Endometrium (tissue), 2 donors: Measurements from ENCODE around the gene PPP1R3E.
A peak's percentile ranks its signal among the peaks of the same experiment; 100 is the strongest.

Source experiments
- FAIRE-seq: peaks from 2 replicates; lab custom pipeline; 2012; peaks lifted over from hg19 to GRCh38; lab: Jason Lieb, UNC
- donor health status: control.
- donor health status: control.

The PPP1R3E gene

DNA sequence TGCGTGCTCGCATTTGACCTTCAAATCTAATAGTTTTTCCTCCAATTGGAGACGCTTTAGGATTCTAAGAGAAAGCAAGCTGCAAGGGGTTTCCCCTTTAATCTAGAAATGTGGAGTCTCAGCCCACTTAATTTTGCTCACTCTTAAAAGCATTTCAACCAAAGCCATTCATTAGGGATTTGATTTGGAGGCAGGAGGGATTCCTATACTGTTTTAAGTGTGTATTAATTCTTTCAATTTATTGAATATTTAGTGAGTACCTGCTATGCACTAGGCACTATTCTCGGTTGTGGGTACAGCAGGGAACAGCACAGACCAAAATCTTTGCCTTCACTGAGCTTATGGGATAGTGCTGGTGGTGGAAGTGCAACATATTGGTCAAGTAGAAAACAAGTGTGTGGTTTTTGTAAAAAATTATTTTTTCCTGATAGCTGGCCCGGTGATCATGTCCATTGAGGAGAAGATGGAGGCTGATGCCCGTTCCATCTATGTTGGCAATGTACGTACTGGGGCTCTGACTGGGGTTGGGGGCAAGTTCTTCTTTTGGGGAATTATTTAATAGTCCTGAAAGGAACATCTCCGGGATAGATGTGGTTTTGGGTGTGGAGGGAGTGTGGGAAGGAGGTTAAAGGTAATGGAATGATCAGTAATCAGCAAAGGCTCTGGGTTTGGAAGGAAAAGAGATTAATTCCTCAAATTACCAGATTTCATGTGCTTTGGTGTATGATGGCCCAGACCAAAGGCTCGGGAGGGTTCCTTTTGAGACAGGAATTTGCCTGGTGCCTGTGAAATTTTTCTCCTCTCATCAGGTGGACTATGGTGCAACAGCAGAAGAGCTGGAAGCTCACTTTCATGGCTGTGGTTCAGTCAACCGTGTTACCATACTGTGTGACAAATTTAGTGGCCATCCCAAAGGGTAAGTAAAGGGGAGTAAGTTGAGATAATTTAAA lies 20.2 kb upstream of the PPP1R3E start:
- no peak for FAIRE-seq

DNA sequence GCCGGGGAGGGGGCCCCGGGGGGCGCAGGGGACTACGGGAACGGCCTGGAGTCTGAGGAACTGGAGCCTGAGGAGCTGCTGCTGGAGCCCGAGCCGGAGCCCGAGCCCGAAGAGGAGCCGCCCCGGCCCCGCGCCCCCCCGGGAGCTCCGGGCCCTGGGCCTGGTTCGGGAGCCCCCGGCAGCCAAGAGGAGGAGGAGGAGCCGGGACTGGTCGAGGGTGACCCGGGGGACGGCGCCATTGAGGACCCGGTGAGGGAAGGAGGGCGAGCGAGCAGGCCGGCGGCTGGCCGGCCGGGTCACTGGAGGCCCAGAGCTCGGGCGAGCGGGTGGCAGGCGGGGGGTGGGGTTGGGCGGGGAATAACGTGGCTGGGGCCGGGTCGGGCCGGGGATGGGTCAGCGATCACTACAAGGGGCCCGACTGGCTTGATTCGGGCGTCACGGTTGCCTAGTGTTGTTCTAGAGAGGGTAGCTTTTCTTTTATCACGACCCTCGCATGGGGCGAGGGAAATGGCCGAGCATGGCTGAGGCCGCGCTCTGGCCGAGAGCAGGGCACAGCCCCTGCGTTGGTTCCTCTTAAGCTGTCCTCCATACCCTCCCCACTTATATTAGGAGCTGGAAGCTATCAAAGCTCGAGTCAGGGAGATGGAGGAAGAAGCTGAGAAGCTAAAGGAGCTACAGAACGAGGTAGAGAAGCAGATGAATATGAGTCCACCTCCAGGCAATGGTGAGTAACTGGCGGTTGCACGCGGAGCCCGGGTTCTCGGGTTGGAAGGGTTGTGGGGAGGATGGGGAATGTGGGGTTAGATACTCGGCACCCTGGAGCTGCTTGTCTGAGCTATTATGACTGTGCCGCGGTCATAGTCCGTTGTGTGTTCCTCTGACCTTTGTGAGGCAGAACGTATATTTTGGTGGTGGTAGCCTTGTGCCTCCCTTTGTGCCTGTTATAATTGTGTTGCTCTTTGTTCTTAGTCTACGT lies 19.2 kb upstream of the PPP1R3E start:
- no peak for FAIRE-seq

DNA sequence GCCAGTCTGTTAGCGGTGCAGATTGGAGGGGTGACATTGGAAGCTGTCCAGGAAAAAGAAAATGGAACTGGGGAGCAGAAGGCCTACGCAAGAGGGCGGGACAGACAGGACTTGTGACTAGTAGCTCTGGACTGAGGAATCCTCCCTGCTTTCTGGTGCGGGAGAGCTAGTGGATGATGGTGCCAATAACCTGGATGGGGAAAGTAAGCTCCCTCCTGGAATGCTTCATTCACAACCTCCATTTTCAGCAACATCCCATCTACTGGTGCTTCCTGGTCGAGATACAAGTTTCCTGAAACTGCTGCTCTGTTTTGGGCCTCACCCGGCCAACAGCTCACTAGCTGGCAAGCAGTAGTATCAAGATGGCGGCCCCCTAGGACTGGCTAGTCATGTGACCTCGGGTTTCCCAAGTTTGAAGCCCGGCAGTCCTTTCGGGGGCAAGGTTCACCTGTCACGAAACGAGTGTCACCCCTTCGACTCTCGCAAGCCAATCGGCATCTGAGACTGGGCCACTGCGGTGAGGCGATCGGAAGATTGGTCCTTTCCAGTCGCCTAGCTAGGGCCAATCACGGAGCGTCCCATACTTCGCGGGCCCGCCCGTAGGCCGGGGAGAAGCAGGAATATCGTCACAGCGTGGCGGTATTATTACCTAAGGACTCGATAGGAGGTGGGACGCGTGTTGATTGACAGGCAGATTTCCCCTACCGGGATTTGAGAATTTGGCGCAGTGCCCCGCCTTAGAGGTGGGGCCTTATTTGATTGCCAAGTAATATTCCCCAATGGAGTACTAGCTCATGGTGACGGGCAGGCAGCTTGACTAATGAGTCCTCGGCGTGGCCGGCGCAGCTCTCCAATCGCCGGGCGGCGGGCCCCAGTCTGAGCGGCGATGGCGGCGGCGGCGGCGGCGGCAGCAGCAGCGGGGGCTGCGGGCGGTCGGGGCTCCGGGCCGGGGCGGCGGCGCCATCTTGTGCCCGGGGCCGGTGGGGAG lies 18.2 kb upstream of the PPP1R3E start, which contains the start of gene PABPN1:
Gene PABPN1, plus strand, starts transcription at position 874 of the 988 bp plus-strand sequence. Its CDS starts 13 bp downstream, at position 887.
- FAIRE-seq: peak; percentile 98

DNA sequence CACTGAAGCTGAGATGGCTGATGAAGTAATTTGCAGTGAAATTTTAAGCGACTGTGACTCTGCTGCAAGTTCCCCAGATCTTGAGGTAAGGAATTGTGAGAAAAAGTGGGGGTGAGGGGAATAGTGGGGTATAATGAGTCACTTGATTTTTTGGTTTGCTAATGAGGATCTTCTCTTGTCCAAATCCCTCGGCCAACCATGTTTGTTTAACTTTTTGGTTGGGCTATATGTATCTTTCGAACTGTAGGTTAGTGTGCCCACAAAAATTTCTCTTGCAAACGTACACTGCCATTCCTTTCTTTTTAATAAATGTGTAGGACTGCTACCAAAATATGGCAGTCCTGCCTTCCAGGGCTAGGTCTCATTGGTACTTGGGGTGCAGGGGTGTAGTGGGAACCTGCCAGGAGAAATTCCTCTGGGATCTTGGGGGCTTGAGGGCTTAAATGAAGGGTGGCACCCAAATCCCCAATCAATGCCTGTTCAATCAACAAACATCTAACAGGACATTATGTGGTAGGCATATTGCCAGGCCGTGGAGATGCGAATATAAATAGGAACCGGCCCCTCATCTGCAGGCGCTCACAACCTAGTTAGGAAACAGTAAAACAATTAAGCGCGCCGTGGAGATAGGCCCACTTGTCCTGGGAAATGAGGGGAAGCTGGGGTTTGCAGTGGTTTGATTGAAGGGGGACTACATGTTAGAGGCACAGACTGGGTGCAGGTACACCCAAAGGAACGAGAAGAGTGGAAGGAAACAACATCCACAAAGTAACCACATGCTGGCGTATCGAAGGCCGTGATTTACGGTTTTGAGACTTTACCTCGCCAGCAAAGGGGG lies 17.3 kb upstream of the PPP1R3E start:
- FAIRE-seq: no peak

DNA sequence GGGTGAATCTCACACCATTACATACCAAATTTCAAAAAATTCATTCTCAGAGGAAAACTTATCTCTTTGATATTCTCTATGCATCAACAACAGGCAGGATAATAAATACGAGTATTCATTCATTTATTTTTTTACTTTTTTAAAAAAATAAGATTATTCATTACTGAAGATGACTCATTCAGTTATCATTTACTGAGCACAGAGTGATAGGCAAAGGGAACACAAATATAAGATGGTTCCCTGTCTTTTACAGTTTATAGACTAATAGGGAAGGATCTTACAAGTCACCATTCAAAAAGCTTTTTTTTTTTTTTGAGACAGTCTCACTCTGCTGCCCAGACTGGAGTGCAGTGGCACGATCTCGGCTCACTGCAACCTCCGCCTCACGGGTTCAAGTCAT lies 13.6 kb upstream of the PPP1R3E start:
- no peak for FAIRE-seq

DNA sequence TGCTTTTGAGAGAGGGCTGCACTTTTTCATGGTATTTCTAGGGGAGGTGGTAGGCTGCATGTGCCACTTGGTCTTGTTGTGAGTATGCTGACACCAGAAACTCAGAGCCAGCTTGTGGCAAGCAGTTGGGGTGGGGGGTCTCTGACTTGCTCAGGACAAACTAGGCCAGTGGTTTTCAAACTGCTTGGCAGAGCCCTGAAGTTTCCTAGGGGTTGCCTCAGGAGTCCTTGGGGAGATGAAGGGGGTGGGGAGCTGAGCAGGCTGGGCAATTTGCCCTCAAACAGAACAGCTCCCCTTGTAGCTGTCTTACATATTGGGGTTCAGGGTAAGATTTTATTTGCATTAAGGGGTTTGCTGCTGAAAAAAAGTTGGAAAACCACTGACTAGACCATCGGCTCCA lies 7.9 kb upstream of the PPP1R3E start:
- FAIRE-seq: no peak

DNA sequence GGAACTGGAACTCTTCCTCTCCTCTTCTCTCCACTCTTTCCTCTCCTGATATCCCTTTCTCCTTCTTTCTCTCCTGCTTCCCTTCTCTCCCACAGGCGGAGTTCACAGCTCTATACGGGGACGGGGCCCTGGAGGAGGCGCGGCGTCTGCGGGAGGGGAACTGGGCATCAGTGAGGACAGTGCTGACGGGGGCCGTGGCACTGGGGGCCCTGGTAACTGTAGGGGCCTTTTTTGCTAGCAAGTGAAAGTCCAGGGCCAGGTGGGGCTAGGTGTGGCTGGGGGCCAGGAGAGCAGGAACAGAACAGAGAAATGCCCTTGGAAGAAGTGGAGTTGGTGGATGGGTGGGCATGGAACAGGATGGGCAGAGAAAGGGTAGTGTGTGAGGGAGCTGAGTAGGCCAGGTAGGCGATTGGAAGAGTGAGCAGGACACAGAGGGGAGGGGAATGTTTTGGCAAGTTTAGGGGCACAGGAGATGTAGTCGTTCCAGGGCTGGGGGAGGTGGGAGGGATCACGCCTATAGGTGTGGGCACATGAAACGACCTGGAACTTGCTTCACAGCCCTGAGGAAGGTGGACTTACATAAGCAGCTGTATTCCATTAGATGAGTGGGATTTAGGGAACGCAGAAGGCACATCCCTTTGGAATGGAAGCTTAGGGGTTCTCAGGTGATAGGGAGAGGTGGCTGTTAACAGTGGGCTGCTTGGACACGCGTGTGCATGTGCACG lies 6.2 kb upstream of the PPP1R3E start:
- FAIRE-seq: no peak

DNA sequence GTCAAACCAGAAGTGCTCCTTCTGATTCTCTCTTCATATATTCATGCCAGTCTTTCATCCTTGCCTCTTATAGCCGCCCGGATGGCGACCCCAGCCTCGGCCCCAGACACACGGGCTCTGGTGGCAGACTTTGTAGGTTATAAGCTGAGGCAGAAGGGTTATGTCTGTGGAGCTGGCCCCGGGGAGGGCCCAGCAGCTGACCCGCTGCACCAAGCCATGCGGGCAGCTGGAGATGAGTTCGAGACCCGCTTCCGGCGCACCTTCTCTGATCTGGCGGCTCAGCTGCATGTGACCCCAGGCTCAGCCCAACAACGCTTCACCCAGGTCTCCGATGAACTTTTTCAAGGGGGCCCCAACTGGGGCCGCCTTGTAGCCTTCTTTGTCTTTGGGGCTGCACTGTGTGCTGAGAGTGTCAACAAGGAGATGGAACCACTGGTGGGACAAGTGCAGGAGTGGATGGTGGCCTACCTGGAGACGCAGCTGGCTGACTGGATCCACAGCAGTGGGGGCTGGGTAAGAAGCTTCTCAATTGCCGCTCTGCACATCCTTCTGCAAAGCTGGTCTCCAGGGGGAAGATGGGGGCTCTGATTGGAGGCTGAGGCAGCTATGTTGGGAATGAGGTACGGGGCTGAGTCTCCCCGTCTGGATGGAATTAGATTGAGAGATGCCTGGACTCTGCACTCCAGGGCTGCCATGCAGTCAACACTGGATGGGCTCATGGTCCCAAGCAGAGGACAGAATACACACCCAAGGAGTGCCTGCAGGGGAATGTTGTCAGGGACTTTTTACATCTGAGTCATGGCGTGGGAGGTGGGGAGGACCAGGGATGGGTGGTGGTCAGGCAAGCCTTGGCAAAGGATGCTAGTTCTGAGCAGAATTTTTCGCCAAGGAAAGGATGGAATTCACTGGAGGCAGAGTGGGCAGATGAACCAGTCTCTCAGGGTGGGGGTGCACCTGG lies 5.3 kb upstream of the PPP1R3E start:
- no peak for FAIRE-seq

DNA sequence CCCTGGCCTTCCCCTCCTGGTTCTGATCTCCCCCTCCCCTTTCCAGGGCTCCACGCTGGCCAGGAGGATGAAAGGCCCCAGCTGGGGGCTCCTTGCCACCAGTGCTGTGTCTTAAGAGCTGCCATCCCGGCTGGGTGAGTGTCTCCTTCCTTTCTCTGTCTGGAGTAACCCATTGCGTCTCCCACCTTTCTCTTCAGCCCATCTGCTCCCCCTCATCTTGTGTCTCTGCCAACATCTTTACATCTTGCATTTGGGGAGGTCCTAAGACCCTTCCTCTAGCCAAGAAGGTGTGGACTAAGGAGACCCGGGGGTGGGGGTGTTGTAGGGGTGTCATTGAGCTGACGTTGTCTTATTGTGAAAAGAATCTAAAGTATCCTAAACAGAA lies 4.5 kb upstream of the PPP1R3E start:
- FAIRE-seq: no peak

DNA sequence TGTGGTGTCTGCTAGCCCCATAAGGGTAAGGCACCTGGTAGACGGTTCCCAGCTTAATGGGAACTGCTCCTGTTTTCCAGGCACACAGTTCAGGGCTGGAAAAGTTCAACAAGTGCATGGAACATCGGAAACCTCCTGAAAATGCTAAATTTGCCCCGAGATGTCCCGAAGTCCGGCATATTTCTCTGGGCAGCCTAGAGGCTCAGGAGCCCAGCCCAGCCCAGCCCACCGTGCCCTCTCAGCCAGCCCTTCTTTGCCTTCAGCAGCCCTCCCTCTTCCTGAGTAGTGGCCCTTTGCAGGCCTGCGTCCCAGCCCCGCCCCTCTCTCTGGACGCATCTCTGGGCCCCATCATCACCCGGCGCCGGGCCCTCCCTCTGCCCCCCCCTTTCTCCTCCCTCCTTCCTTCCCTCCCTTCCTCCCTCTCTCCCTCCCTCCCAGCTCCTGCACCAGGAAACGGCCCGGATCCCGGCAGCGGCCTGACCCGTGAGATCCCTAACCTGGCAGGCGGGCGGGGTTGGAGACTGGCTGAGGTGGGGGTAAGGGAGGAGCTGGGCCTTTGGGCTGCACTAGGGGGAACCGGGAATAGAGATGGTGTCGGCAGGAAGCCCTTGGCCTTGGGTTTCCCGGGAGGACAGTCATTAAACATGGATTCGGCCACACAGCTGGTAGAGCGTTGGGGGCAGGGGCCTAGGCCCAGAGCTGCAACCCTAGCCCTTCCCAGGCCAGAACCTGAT lies 3.9 kb upstream of the PPP1R3E start, which contains the start of gene BCL2L2:
Gene BCL2L2, plus strand, starts transcription at position 422 of the 734 bp plus-strand sequence. CDS start 935 bp downstream, outside the sequence.
- FAIRE-seq: no peak

DNA sequence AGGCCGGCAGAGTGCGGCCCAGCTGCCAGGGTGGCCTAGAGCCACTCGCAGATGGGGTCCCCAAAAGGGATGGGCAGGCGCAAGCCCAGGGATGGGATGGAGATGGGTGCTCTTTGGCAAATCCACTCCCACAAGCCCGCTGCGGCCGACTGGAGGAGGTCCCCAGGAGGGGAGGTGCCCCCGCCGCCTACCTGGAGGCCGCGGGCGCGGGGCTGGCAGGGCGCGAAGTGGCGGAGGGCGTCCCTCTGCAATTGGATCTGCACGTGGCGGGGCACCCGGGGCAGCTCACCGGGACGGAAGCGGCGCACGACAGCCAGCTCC lies 730 bp downstream of the PPP1R3E start:
- FAIRE-seq: no peak

DNA sequence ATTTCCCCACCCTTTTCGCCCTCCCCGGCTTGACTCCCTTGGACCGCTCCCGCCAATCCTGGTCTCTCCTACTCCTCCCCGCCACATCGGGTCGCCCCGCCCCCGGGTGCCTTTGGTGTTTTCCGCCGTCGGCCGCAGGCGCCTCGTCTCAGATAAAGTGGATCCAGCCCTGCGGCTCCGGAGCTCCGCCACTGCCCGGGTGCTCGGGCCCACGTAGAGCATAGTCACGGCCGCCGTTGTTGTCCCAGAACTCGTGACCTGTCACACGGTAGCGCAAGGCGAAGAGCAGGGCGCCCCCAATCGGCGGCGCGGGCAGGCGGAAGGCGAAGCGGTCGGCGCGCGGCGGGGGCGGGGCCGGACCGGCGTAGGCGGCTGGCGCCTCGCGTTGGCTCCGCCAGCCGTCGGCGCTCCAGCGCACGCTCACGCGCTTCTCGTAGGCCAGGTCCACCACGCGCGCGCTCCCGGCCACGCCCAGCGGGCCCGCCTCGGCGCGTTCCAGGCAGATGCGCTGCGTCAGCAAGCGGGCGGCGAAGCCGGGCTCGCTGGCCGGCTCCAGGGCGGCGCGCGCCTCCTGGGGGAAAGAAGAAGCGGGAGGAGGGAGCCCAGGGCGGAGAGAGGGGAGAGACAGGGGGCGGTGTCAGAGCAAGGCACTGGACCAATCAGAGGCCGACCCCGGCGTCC lies 1.2 kb downstream of the PPP1R3E start:
- FAIRE-seq: no peak

DNA sequence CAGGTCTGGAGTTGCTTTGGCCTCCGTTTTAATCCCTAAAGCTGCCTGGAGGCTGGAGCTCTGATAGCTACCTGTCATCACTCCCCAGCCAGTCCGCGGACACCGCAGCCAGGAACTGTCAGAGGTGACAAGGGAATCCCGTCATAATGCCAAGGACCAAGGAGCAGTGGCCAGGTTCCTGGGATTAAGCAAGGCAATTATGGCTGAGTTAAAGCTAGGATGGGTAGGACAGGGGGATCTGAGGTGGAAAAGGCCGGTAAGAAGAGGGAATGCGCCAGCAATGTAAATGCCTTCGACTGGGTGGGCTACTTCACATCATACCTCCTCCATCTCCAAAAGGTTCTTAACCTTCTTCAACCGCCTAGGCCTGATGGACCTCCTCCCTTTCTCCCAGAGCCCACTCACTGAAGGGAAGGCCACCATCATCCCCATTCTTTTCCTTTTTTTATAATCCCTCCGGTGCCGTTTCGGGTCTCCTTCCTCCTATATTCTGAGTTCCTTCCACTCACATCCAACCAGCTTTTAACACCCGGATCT lies 1.9 kb downstream of the PPP1R3E start:
- FAIRE-seq: no peak

DNA sequence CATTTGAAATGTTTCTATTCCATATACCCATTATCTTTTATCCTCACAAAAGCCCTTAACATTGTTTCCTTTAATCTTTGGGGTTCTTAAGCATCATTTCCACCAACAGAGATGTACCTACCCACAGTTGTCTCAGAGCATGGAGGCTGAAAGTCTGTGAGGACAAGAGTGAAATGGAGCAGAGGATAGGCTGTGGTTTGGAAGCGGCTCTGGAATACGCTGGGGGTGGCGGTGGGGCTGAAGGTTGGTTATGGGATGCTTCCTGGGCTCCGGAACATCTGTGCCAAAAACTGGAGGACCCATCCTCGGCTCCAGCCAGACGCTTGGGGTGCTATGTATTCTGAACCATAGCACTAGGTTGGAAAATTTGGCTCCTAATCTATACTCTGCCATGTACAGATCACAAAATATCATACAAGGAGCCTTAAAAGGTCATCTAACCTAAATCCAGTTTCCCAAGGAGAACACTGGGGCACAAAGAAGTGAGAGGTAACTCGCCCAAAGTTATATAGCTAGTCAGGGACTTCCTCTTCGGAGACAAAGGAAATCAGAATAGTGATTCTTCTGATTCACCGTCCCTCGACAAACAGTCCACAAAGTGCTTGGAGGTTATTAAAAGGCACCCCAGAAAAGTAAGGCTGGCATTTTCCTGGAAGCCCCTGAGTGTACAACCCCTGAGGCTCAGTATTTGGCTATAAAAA lies 2.5 kb downstream of the PPP1R3E start:
- no peak for FAIRE-seq

DNA sequence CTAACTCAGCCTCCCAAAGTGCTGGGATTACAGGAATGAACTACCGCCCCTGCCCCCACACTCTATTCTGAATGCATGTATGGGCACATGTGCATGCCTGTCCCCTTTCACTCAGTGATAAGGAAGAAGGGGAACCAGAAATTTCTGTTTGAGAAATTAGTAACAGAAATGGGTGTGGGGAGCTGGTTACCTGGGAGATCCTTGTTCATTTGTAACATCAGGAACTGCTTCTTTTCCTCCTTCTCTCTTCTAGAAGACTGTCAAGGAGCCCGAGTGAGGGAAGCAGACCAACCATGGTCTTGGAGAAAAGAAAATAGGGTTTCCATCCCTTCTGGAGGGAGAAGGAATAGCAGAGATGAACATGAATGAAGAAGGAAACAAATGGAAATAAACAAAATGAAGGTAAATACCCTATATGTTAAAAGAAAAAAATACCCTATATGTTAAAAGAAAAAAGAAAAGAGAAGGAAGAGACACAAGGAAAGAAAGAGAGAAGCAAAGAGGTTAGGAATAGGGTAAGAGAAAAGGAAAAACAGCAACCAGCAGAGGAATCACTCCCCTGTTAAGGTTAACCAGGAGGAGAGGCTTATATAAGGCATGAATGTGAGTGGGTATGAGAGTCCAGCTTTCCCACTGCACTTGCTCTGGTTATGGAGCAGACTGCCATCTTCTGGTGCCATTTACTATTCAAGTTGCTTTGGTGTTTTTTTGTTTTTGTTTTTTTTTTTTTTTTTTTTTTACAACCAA lies 3.3 kb downstream of the PPP1R3E start:
- FAIRE-seq: no peak
